AG04450 (cell line): ENCODE data around the gene SEPHS2. TPM values are rescaled to one million over a fixed set of nuclear protein-coding genes. Genes with fewer than 3 reads are reported as not detected.
A peak's percentile ranks its signal among the peaks of the same experiment; 100 is the strongest.

Source experiments
- CTCF ChIA-PET: fragments of 300-600, 350-600 bp; formaldehyde crosslinking; extraction: SDS; loops from one replicate; lab custom pipeline; 2022; ENCODE audit warnings: antibody characterized with exemption, inconsistent platforms; lab: Charles Lee
- POLR2A ChIA-PET: fragments of 350-600 bp; formaldehyde crosslinking; extraction: SDS; loops from one replicate; lab custom pipeline; 2021; ENCODE audit warnings: antibody characterized with exemption, inconsistent platforms; lab: Yijun Ruan, JAX
- DNase-seq: peaks from one replicate; pipeline ENCODE4 v3.0.0-alpha.2; 2011; ENCODE audit warnings: low read depth, low spot score
- H3K27ac ChIP-seq: one replicate; pipeline ENCODE4 v1.5.1; 2012; ENCODE audit warnings: low read depth, low read length, control low read depth
- H3K27me3 ChIP-seq: one replicate; pipeline ENCODE4 v1.6.0; 2012; ENCODE audit warnings: low read length; ENCODE audit not compliant: control insufficient read depth, insufficient read depth
- H3K4me3 ChIP-seq: 2 replicates; pipeline ENCODE4 v1.5.1; 2011; ENCODE audit warnings: mild to moderate bottlenecking, low read depth, low read length, control low read depth
- H3K9me3 ChIP-seq: 2 replicates; pipeline ENCODE4 v1.5.1; 2012; ENCODE audit warnings: low read length; ENCODE audit not compliant: control insufficient read depth, insufficient read depth
- polyA plus RNA-seq: library from polyadenylated mRNA; depleted of rRNA; stranded (reverse); fragments of >200 nt; gene quantifications from 2 replicates; pipeline ENCODE4 v1.2.3, GENCODE V29; 2011
- TF ChIP-seq, protein P1 (sequence below): IDR thresholded peaks from 2 replicates; pipeline ENCODE4 v1.5.1; 2011; ENCODE audit warnings: low read depth, low read length, control low read depth, inconsistent platforms

SEPHS2 gene
- polyA plus RNA-seq, 1 experiment = 47.1 TPM

DNA sequence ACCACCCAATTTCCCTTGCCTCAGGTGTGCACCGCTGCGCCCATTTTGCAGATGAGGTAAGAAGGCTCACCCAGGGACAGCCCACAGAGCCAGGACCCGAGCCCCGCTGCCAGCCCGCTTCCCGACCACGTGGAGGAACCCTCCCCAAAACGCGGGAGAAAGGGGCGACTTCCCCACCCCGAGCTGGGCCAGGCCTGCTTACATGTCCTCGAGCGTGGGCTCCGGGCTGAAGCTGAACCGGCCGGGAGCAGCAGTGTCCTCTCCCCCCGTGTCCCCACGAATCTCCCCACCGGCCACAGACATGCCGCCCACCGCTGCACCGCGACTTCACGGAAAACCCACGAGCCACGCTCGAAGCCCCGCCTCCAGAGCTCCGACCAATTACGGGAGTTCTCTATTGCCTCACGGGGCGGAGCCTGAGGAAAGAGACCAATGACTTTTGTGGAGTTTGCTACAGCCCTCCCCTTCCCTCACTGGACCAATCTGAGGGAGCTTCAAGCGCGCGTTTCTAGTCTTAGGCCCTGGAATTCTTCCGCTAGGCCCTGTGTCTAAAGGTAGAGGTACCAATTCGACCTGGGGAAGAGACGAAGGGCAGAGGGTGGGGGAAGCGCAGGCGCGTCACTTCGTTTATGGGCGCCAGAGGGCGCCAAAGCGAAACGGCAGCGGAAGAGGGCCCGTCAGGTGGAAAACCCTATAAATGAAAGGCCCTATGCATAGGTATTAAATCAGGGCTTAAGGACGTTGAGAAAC lies 15.8 kb downstream of the SEPHS2 start, which contains the start of gene DCTPP1:
Gene DCTPP1 (minus strand): TSS at position 353 of the 750 bp plus-strand sequence. CDS start 50 bp downstream, at position 303.
- CTCF ChIA-PET = interaction anchor here (0.6 to 2.5 kb wide), 22 partner anchors 9 to 306 kb away, joined by 3 to 12 read pairs (median 4); partner anchors contain the start of genes PRR14 and SEPHS2
- H3K27me3 ChIP-seq = no peaks in the 10 kb centered on the region
- H3K9me3 ChIP-seq = no peaks in the 10 kb centered on the region
- POLR2A ChIA-PET = interaction anchor here (0.5 to 1.6 kb wide), 5 partner anchors 12 to 180 kb away, joined by 3 to 11 read pairs (median 8); partner anchors contain the start of gene ZNF689
- peak; percentile 91 for DNase-seq
- peak within 1 kb of the TSS; percentile 93 for H3K4me3 ChIP-seq
- no peak within 1 kb of the TSS for H3K27ac ChIP-seq
- TF ChIP-seq, protein P1, sequence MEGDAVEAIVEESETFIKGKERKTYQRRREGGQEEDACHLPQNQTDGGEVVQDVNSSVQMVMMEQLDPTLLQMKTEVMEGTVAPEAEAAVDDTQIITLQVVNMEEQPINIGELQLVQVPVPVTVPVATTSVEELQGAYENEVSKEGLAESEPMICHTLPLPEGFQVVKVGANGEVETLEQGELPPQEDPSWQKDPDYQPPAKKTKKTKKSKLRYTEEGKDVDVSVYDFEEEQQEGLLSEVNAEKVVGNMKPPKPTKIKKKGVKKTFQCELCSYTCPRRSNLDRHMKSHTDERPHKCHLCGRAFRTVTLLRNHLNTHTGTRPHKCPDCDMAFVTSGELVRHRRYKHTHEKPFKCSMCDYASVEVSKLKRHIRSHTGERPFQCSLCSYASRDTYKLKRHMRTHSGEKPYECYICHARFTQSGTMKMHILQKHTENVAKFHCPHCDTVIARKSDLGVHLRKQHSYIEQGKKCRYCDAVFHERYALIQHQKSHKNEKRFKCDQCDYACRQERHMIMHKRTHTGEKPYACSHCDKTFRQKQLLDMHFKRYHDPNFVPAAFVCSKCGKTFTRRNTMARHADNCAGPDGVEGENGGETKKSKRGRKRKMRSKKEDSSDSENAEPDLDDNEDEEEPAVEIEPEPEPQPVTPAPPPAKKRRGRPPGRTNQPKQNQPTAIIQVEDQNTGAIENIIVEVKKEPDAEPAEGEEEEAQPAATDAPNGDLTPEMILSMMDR = peak; percentile 71

DNA sequence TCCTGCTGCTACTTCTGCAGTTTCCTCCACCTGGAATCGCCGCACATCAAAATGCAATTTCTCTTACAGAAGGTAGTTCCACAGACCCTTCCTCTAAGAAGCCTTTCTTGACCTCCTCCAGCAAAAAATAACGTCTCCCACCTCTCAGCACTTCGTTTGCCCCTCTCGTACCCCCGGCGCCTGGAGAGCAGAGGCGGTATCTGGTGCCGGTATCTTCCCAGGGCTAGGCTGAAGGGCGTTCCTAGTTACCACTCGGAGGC lies 16.3 kb downstream of the SEPHS2 start:
- Histone ChIP-seq H3K27me3 (no peaks in the 10 kb centered on the region), H3K4me3 (peak overlapping the region; percentile 93), H3K9me3 (no peaks in the 10 kb centered on the region), H3K27ac (no peak overlapping the region)
- no peak for DNase-seq
- TF ChIP-seq, protein P1 = no peak
- POLR2A ChIA-PET = interaction anchor here (0.5 to 1.6 kb wide), 4 partner anchors 11 to 181 kb away, joined by 3 to 11 read pairs (median 6); partner anchors contain the start of gene ZNF689
- CTCF ChIA-PET = interaction anchor here (0.6 to 2.5 kb wide), 23 partner anchors 9 to 305 kb away, joined by 3 to 12 read pairs (median 4); partner anchors contain the start of genes PRR14 and SEPHS2

DNA sequence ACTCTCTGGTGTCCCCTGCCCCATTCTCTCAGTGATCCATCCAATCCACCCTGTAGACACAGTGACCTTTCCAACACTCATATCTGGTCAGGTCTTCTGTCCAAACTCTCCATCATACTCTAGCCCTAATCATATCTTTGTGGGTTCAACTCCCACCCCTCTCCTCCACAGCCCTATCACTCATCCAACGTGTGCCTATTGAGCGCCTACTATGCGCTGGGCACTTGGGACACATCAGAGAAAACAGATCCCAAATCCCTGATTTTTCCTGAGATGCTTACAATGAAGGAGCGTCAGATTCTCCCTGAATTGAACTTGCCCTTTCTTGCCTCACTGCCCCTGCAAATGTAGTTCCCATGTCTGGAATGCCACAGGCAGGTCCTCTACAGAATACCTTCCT lies 17.6 kb downstream of the SEPHS2 start:
- H3K4me3 ChIP-seq = no peak overlapping the region
- ChIA-PET POLR2A (no interaction called here), CTCF (no interaction called here)
- TF ChIP-seq, protein P1 = no peak
- H3K9me3 ChIP-seq = no peaks in the 10 kb centered on the region
- no peaks in the 10 kb centered on the region for H3K27me3 ChIP-seq
- DNase-seq = no peak
- no peak overlapping the region for H3K27ac ChIP-seq

DNA sequence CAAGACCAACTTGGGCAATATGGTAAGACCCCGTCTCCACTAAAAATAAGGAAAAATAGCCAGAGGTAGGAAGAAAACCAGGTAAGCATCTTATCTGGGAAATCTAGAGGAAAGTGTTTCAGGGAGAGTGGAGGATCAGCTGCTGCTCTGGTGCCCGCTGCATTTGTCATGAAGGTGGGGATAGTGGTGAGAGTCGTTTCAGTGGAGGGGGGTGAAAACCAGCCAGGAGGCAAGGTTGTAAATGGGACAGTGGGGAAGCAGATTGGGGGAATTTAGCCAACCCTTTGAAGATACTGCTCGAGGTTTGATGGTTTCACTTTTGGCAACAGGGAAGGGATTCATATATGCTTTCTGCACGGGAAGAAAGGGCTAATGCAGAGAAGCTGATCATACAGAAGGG lies 24.7 kb downstream of the SEPHS2 start:
- Histone ChIP-seq H3K9me3 (no peaks in the 10 kb centered on the region), H3K27me3 (no peaks in the 10 kb centered on the region), H3K4me3 (no peak overlapping the region), H3K27ac (no peak overlapping the region)
- TF ChIP-seq, protein P1 = no peak
- ChIA-PET CTCF (interaction anchor here (0.8 to 1.0 kb wide), 2 partner anchors 12 to 115 kb away, joined by 3 to 4 read pairs; no protein-coding TSS in a partner anchor), POLR2A (no interaction called here)
- no peak for DNase-seq
